Spleen (tissue), 7 donors: ENCODE measurements around the gene CLIC6.

Experiments
- CTCF ChIP-seq, 11 experiments: fragments of 200-600 bp in 7 of 11; fragments of 450-650 bp in 4 of 11; sonication (generic) in 4 of 11; IDR thresholded peaks in 8 of 11; conservative IDR thresholded peaks in 3 of 11; 1 replicate in 7 of 11; 2 replicates in 4 of 11; pipeline versions ENCODE4 v1.4.0 to v1.8.0; 2016 to 2021; ENCODE audit warnings: antibody characterized with exemption in 11 of 11, inconsistent platforms in 4 of 11, mild to moderate bottlenecking in 1 of 11
- POLR2A ChIP-seq, 3 donors: fragments of 450-650 bp; IDR thresholded peaks; one replicate each; pipeline ENCODE4 v1.5.1; 2017; ENCODE audit warnings: antibody characterized with exemption in 3 of 3, mild to moderate bottlenecking in 1 of 3
- donor health status: DM: no; HTN: no; CAD: no; lungs with moderate emphysema.
- donor health status: DM: no; HTN: no; CAD: no.
- donor health status: DM: no; HTN: no; CAD: no.

- TF ChIP-seq CTCF (IDR thresholded peaks at IDR 0.05 in 8 of 11, conservative IDR thresholded peaks at IDR 0.05 in 3 of 11), result peak in 6 of 11 experiments; percentile 12 to 41 (median 22)
- TF ChIP-seq POLR2A (IDR thresholded peaks at IDR 0.05), result no peak
These were observed 33.5 kb upstream of the CLIC6 start for GRCh38 chr21:34635307-34635706.
